PC-3 (cell line): ENCODE results near the gene TTYH2. TPM values are rescaled to one million over a fixed set of nuclear protein-coding genes. Genes with fewer than 3 reads are reported as not detected.
A peak's percentile ranks its signal among the peaks of the same experiment; 100 is the strongest.

Experiments
- ATAC-seq: fragments of 200-7000 bp; cut with Tn5 transposase; 2 replicates; pipeline ENCODE4 v1.9.1; 2020; ENCODE audit warnings: mild to moderate bottlenecking, moderate library complexity
- BruUV-seq: library from RNA; stranded (reverse); fragments of 400-500 nt; replicated peaks from 2 replicates; lab custom pipeline; 2021; lab: Mats Ljungman, UMichigan
- CTCF ChIA-PET: fragments of 300-600 bp; sonication (Branson Sonifier 250); formaldehyde crosslinking; loops from one replicate; lab custom pipeline; 2022; ENCODE audit warnings: antibody characterized with exemption; lab: Charles Lee
- POLR2A ChIA-PET: fragments of 300-600 bp; sonication (Branson Sonifier 250); formaldehyde crosslinking; loops from one replicate; lab custom pipeline; 2022; ENCODE audit warnings: antibody characterized with exemption; ENCODE audit not compliant: unreplicated experiment; lab: Charles Lee
- DNase-seq: peaks from one replicate; pipeline ENCODE4 v3.0.0-alpha.2; 2015
- H2AFZ ChIP-seq: fragments of 300-600 bp; sonication (generic); 2 replicates; pipeline ENCODE4 v1.6.0; 2016; ENCODE audit warnings: antibody characterized with exemption, low read length
- H3F3A ChIP-seq: fragments of 300-600 bp; sonication (generic); one replicate; pipeline ENCODE4 v1.6.0; 2017; ENCODE audit warnings: antibody characterized with exemption, low read length, control low read depth, mild to moderate bottlenecking; ENCODE audit not compliant: unreplicated experiment
- H3K27ac ChIP-seq: fragments of 300-600 bp; sonication (generic); 2 replicates; pipeline ENCODE4 v1.5.1; 2016; ENCODE audit warnings: mild to moderate bottlenecking, low read length
- H3K27me3 ChIP-seq: fragments of 300-600 bp; sonication (generic); 2 replicates; pipeline ENCODE4 v1.6.1; 2016; ENCODE audit warnings: low read length, mixed read lengths
- H3K36me3 ChIP-seq: fragments of 300-600 bp; sonication (generic); 2 replicates; pipeline ENCODE4 v1.6.1; 2016; ENCODE audit warnings: low read depth, mixed run types, low read length, mixed read lengths
- H3K4me1 ChIP-seq: fragments of 300-600 bp; sonication (generic); 2 replicates; pipeline ENCODE4 v1.5.1; 2016; ENCODE audit warnings: low read length; ENCODE audit not compliant: insufficient read depth
- H3K4me2 ChIP-seq: fragments of 300-600 bp; sonication (generic); 2 replicates; pipeline ENCODE4 v1.6.0; 2016; ENCODE audit warnings: low read length
- H3K4me3 ChIP-seq: fragments of 300-600 bp; sonication (generic); 2 replicates; pipeline ENCODE4 v1.5.1; 2016; ENCODE audit warnings: mild to moderate bottlenecking, low read length, mixed read lengths
- H3K79me2 ChIP-seq: fragments of 300-600 bp; sonication (generic); 2 replicates; pipeline ENCODE4 v1.6.1; 2017; ENCODE audit warnings: low read length, mixed read lengths
- H3K9ac ChIP-seq: fragments of 300-600 bp; sonication (generic); 2 replicates; pipeline ENCODE4 v1.6.0; 2016; ENCODE audit warnings: mild to moderate bottlenecking, low read length
- H3K9me2 ChIP-seq: fragments of 300-600 bp; sonication (generic); replicated peaks from 2 replicates; pipeline ENCODE4 v1.6.1; 2016; ENCODE audit warnings: mixed run types, low read length, mixed read lengths
- H3K9me3 ChIP-seq: fragments of 300-600 bp; sonication (generic); 2 replicates; pipeline ENCODE4 v1.6.1; 2016; ENCODE audit warnings: low read length, mixed read lengths
- H4K20me1 ChIP-seq: fragments of 300-600 bp; sonication (generic); 2 replicates; pipeline ENCODE4 v1.6.1; 2016; ENCODE audit warnings: low read length, mixed read lengths
- CTCF ChIP-seq: fragments of 300-600 bp; sonication (generic); conservative IDR thresholded peaks from 2 replicates; pipeline ENCODE4 v1.5.1; 2017; ENCODE audit warnings: antibody characterized with exemption, low read depth, mild to moderate bottlenecking, low read length
- EZH2 ChIP-seq: fragments of 300-600 bp; sonication (generic); IDR thresholded peaks from one replicate; pipeline ENCODE4 v1.6.1; 2017; ENCODE audit warnings: antibody characterized with exemption, mild to moderate bottlenecking, low read length; ENCODE audit not compliant: unreplicated experiment
- EZH2phosphoT487 ChIP-seq: fragments of 300-600 bp; sonication (generic); IDR thresholded peaks from 2 replicates; pipeline ENCODE4 v1.6.1; 2018; ENCODE audit warnings: mild to moderate bottlenecking, antibody characterized with exemption, low read length, borderline replicate concordance
- intact Hi-C: fragments of 100-400 bp; cut with micrococcal nuclease; formaldehyde crosslinking; loops from 2 replicates; pipeline ENCODE4 v1.9.0; 2023
- total RNA-seq: library from RNA; depleted of rRNA; stranded (reverse); fragments of >200 nt; gene quantifications from 2 replicates; pipeline ENCODE4 v1.2.3, GENCODE V29; 2014

The TTYH2 gene
- total RNA-seq, 1 experiment from 2014 or later: 17.6 TPM

GRCh38 chr17:74253036-74253435, 39.7 kb downstream of the TTYH2 start:
- TF ChIP-seq EZH2phosphoT487 (no peak), EZH2 (no peak), CTCF (no peak)
- no peak for ATAC-seq
- no peak overlapping the region for H3K9ac ChIP-seq
- DNase-seq: no peak
- H2AFZ ChIP-seq: no peak overlapping the region
- no peak overlapping the region for H3K27ac ChIP-seq
- BruUV-seq: no TSS peak
- POLR2A ChIA-PET: no interaction called here
- no peaks in the 10 kb centered on the region for H3K9me2 ChIP-seq
- no peak overlapping the region for H3K4me2 ChIP-seq
- H3F3A ChIP-seq: no peaks in the 10 kb centered on the region
- H3K36me3 ChIP-seq: no peaks in the 10 kb centered on the region
- no peaks in the 10 kb centered on the region for H3K9me3 ChIP-seq
- no peaks in the 10 kb centered on the region for H3K27me3 ChIP-seq
- H3K4me1 ChIP-seq: no peaks in the 10 kb centered on the region
- CTCF ChIA-PET: no interaction called here
- no peaks in the 10 kb centered on the region for H3K79me2 ChIP-seq
- H4K20me1 ChIP-seq: no peaks in the 10 kb centered on the region
- intact Hi-C loops: no loop called here
- no peak overlapping the region for H3K4me3 ChIP-seq

GRCh38 chr17:74257311-74257710, 43.9 kb downstream of the TTYH2 start:
- no peaks in the 10 kb centered on the region for H3K36me3 ChIP-seq
- no peaks in the 10 kb centered on the region for H3K9me3 ChIP-seq
- ATAC-seq (no peak), DNase-seq (no peak)
- BruUV-seq: no TSS peak
- no peaks in the 10 kb centered on the region for H3F3A ChIP-seq
- no peaks in the 10 kb centered on the region for H3K27me3 ChIP-seq
- ChIA-PET POLR2A (no interaction called here), CTCF (no interaction called here)
- no peak overlapping the region for H3K4me3 ChIP-seq
- H3K4me1 ChIP-seq: peaks cover 8% of the 10 kb centered on the region
- intact Hi-C loops: no loop called here
- no peak overlapping the region for H2AFZ ChIP-seq
- H3K4me2 ChIP-seq: no peak overlapping the region
- H4K20me1 ChIP-seq: no peaks in the 10 kb centered on the region
- H3K27ac ChIP-seq: no peak overlapping the region
- no peaks in the 10 kb centered on the region for H3K9me2 ChIP-seq
- H3K9ac ChIP-seq: no peak overlapping the region
- no peaks in the 10 kb centered on the region for H3K79me2 ChIP-seq
- no peak for TF ChIP-seq EZH2phosphoT487
- no peak for TF ChIP-seq CTCF
- no peak for TF ChIP-seq EZH2

GRCh38 chr17:74259667-74260524, 46.5 kb downstream of the TTYH2 start:
- BruUV-seq: no TSS peak

More at GRCh38 chr17:74259667-74260524, 46.5 kb downstream of the TTYH2 start:
- ATAC-seq (peak; percentile 92), DNase-seq (peak; percentile 76)
- no peak overlapping the region for H3K9ac ChIP-seq
- H3K27me3 ChIP-seq: no peaks in the 10 kb centered on the region
- H3K9me2 ChIP-seq: no peaks in the 10 kb centered on the region
- no peak overlapping the region for H3K4me3 ChIP-seq
- H3K9me3 ChIP-seq: no peaks in the 10 kb centered on the region
- no peak overlapping the region for H2AFZ ChIP-seq
- no peaks in the 10 kb centered on the region for H3F3A ChIP-seq
- 0 out of 2 replicates have a peak overlapping the region, but pooled peaks have one; percentile 23 for H3K4me2 ChIP-seq
- CTCF ChIA-PET: interaction anchor here (1.1 to 2.0 kb wide), 2 partner anchors 47 to 52 kb away, joined by 3 to 7 read pairs; partner anchors contain the start of gene TTYH2
- H3K36me3 ChIP-seq: no peaks in the 10 kb centered on the region
- TF ChIP-seq EZH2phosphoT487 (no peak), CTCF (peak; percentile 54; the same call in 1 of the 2 replicates)
- intact Hi-C loops: loop anchor here (1.0 kb wide), 1 partner anchor 40 kb away; no protein-coding TSS in a partner anchor
- POLR2A ChIA-PET: no interaction called here
- H3K27ac ChIP-seq: no peak overlapping the region
- H3K79me2 ChIP-seq: no peaks in the 10 kb centered on the region
- peaks cover 8% of the 10 kb centered on the region for H3K4me1 ChIP-seq
- no peaks in the 10 kb centered on the region for H4K20me1 ChIP-seq
